NB4 (cell line): Measurements from ENCODE around the gene CROCC.

Source experiments
- DNase-seq: peaks from one replicate; pipeline ENCODE4 v3.0.0; 2010; ENCODE audit warnings: low read depth
- H3K4me3 ChIP-seq: one replicate; pipeline ENCODE4 v1.5.1; 2011; ENCODE audit warnings: mild to moderate bottlenecking, low read depth, low read length, moderate library complexity
- MYC ChIP-seq: IDR thresholded peaks from 2 replicates; pipeline ENCODE4 v1.6.1; 2011; ENCODE audit warnings: low read depth, low read length
- POLR2A ChIP-seq: IDR thresholded peaks from 2 replicates; pipeline ENCODE4 v1.6.1; 2011; ENCODE audit warnings: mild to moderate bottlenecking; ENCODE audit not compliant: insufficient read length; ENCODE audit errors: extremely low read depth
- TF ChIP-seq, protein P1 (sequence below): IDR thresholded peaks from one replicate; pipeline ENCODE4 v1.5.1; 2012; ENCODE audit warnings: low read depth, low read length
- TF ChIP-seq, protein P2 (sequence below): IDR thresholded peaks from 2 replicates; pipeline ENCODE4 v1.6.1; 2011; ENCODE audit warnings: low read depth, low read length

The CROCC gene

GRCh38 chr1:16986560-16986959 is 64.8 kb downstream of the CROCC start:
- TF ChIP-seq MYC = no peak
- TF ChIP-seq, protein P1, sequence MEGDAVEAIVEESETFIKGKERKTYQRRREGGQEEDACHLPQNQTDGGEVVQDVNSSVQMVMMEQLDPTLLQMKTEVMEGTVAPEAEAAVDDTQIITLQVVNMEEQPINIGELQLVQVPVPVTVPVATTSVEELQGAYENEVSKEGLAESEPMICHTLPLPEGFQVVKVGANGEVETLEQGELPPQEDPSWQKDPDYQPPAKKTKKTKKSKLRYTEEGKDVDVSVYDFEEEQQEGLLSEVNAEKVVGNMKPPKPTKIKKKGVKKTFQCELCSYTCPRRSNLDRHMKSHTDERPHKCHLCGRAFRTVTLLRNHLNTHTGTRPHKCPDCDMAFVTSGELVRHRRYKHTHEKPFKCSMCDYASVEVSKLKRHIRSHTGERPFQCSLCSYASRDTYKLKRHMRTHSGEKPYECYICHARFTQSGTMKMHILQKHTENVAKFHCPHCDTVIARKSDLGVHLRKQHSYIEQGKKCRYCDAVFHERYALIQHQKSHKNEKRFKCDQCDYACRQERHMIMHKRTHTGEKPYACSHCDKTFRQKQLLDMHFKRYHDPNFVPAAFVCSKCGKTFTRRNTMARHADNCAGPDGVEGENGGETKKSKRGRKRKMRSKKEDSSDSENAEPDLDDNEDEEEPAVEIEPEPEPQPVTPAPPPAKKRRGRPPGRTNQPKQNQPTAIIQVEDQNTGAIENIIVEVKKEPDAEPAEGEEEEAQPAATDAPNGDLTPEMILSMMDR = no peak
- TF ChIP-seq POLR2A = no peak
- TF ChIP-seq, protein P2, sequence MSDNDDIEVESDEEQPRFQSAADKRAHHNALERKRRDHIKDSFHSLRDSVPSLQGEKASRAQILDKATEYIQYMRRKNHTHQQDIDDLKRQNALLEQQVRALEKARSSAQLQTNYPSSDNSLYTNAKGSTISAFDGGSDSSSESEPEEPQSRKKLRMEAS = no peak
- no peak overlapping the region for H3K4me3 ChIP-seq
- DNase-seq = no peak

DNA sequence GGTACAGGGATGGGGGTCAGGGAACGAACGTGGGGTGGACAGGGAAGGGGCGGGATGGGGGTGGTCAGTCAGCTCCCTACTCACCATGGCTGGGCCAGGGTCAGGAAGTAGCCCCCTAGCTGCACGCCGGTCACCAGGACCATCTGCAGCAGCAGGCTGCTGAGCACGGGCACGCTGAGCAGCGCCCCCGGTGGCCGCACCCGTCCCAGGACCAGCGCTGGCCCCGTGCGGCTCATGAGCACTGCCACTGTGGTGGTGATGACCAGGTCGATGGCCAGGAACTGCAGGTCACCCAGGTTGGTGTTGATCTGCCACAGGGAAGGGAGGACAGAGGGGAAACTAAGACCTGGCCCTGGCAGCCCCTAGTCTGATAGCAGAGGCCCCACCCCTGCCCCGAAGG is 65.2 kb downstream of the CROCC start:
- no peak overlapping the region for H3K4me3 ChIP-seq
- no peak for TF ChIP-seq POLR2A
- TF ChIP-seq, protein P1 = peak; percentile 68
- TF ChIP-seq MYC = no peak
- TF ChIP-seq, protein P2 = no peak
- DNase-seq = peak; percentile 31

DNA sequence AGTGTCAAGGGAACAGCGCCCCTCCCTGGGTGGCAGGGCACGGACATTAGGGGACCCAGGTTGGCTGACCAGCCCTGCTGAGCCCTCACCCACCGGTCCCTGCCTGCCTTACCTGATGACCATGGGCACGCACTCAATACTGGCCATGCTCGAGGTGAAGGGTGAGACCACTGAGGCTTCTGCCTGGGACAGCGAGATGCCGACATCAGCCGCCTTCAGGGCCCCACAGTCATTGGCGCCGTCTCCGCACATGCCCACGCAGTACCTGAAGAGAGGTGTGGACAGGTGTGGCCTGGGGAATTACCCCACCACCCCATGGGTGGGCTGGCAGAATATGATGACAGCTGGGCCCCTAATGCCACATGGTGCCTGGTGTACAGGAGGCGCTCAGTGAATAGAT is 66.5 kb downstream of the CROCC start:
- DNase-seq = no peak
- TF ChIP-seq, protein P1 = no peak
- TF ChIP-seq, protein P2 = no peak
- TF ChIP-seq MYC = no peak
- no peak for TF ChIP-seq POLR2A
- H3K4me3 ChIP-seq = no peak overlapping the region

DNA sequence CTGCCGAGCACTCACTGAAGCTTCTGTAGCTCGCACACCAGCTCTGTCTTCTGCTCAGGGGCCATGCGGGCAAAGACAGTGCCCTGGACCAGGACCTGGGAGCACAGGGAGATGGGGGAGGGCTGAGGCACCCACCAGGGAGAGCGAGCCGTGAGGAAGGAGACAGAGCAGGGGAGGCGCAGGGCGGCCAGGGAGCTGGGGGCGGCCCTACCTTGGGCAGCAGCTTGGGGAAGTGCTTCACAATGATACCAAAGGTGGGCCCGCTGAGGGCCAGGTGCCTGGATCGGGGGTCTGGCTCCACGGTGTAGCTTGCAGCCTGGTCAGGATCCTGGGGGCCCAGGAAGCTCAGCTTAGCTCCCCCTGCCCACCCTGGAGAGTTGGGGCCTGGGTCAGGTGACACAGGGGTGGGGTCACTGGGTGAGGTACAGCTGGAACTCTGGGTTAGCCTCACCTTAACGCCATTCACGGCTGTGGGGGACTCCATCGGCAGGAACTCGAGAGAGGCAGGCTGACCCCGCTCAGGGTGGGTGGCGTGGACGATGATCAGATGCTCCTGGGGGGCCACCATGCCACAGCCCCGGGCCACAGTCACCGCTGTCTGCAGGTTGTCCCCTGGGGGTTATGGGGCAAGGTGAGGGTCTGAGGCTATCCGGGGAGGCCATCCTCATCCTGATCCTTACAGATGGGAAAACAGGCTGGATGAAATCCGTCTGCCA is 68.1 kb downstream of the CROCC start:
- no peak overlapping the region for H3K4me3 ChIP-seq
- TF ChIP-seq, protein P2 = no peak
- TF ChIP-seq MYC (no peak), POLR2A (no peak)
- TF ChIP-seq, protein P1 = no peak
- DNase-seq = no peak

DNA sequence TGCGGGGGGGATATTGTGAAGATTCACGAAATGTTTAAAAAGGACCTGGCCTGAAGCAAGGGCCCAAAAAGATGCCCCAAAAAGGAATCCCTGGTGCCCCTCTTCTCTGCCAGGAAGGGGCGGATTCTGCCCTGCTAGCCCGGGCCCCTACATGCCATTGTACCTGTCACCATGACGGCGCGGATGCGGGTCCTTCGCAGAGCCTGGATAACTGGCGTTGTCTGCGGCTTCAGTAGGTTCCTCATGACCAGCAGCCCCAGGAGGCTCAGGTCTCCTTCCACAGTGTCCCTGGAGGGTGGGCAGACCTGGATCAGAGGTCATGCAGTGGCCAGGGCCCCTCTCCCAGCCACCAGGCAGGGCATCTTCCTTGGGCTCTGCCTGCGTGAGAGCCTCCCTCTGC is 69.8 kb downstream of the CROCC start:
- no peak for DNase-seq
- no peak overlapping the region for H3K4me3 ChIP-seq
- TF ChIP-seq POLR2A = no peak
- TF ChIP-seq, protein P1 = no peak

DNA sequence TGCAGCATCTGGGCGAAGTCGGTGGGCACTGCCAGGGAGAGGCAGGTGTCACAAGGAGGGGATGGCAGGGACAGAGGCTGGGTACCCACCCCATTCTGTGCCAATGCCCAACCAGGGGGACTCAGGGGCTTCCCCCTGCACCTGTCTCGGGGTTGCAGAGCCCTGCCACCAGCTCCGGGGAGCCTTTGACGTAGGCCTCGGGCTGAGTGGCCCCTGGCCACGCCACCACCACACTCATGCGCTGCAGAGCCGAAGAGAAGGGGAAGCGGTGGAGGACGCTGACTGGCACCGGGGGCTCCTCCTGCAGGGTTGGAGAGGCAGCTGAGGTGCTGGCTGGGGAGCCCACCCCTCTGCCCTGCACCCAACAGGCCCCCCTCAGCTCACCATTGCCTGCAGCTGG is 70.4 kb downstream of the CROCC start:
- no peak overlapping the region for H3K4me3 ChIP-seq
- no peak for DNase-seq
- TF ChIP-seq, protein P2 = no peak
- TF ChIP-seq MYC (no peak), POLR2A (no peak)
- TF ChIP-seq, protein P1 = no peak
